GM23338 (cell line): ENCODE data around the gene FAM120A. TPM values are rescaled to one million over a fixed set of nuclear protein-coding genes. Genes with fewer than 3 reads are reported as not detected.

Experiments used
- ATAC-seq: fragments of 200-7000 bp; cut with Tn5 transposase; 3 replicates; pipeline ENCODE4 v1.9.1; 2020
- DNase-seq: peaks from one replicate; pipeline ENCODE4 v3.0.0-alpha.2; 2015; ENCODE audit warnings: low spot score
- H2AFZ ChIP-seq: fragments of 200-600 bp; sonication (generic); 2 replicates; pipeline ENCODE4 v1.8.0; 2016; ENCODE audit warnings: antibody characterized with exemption, mild to moderate bottlenecking, moderate library complexity
- H3F3A ChIP-seq: fragments of 200-600 bp; sonication (generic); replicated peaks from 2 replicates; pipeline ENCODE4 v1.8.0; 2017; ENCODE audit warnings: antibody characterized with exemption, mixed run types, low read depth
- H3K27ac ChIP-seq: fragments of 200-600 bp; sonication (generic); 2 replicates; pipeline ENCODE4 v1.6.1; 2016; ENCODE audit warnings: low read depth
- H3K27me3 ChIP-seq: fragments of 200-600 bp; sonication (generic); 2 replicates; pipeline ENCODE4 v1.8.0; 2016; ENCODE audit warnings: mild to moderate bottlenecking, mixed run types, moderate library complexity; ENCODE audit not compliant: insufficient read depth
- H3K36me3 ChIP-seq: fragments of 200-600 bp; sonication (generic); 2 replicates; pipeline ENCODE4 v1.8.0; 2016; ENCODE audit warnings: mild to moderate bottlenecking; ENCODE audit not compliant: insufficient read depth
- H3K4me1 ChIP-seq: fragments of 200-600 bp; sonication (generic); 2 replicates; pipeline ENCODE4 v1.8.0; 2016; ENCODE audit warnings: mild to moderate bottlenecking, moderate library complexity; ENCODE audit not compliant: insufficient read depth
- H3K4me2 ChIP-seq: fragments of 200-600 bp; sonication (generic); 2 replicates; pipeline ENCODE4 v1.7.1; 2017; ENCODE audit warnings: mixed run types
- H3K4me3 ChIP-seq: fragments of 200-600 bp; sonication (generic); 2 replicates; pipeline ENCODE4 v1.6.1; 2016; ENCODE audit warnings: mixed run types
- H3K79me2 ChIP-seq: fragments of 200-600 bp; sonication (generic); replicated peaks from 2 replicates; pipeline ENCODE4 v1.8.0; 2017; ENCODE audit warnings: mild to moderate bottlenecking; ENCODE audit not compliant: insufficient read depth
- H3K9me2 ChIP-seq: fragments of 200-600 bp; sonication (generic); 2 replicates; pipeline ENCODE4 v1.8.0; 2017; ENCODE audit not compliant: insufficient read depth
- H4K20me1 ChIP-seq: fragments of 200-600 bp; sonication (generic); replicated peaks from 2 replicates; pipeline ENCODE4 v1.8.0; 2017; ENCODE audit warnings: mild to moderate bottlenecking; ENCODE audit not compliant: insufficient read depth
- H3K27ac Mint-ChIP-seq: 2 replicates; pipeline ENCODE4 v1.8.0; 2020; ENCODE audit warnings: inconsistent platforms, mild to moderate bottlenecking, moderate library complexity, mixed read lengths
- H3K27me3 Mint-ChIP-seq: 3 replicates; pipeline ENCODE4 v1.8.0; 2022; ENCODE audit warnings: low read depth, mild to moderate bottlenecking, moderate library complexity, mixed read lengths, inconsistent platforms; ENCODE audit not compliant: insufficient read depth, poor library complexity
- H3K36me3 Mint-ChIP-seq: 3 replicates; pipeline ENCODE4 v1.8.0; 2021; ENCODE audit warnings: low read depth, mild to moderate bottlenecking, inconsistent platforms, moderate library complexity, mixed read lengths
- H3K4me1 Mint-ChIP-seq: 3 replicates; pipeline ENCODE4 v1.8.0; 2020; ENCODE audit warnings: mild to moderate bottlenecking, inconsistent platforms, mixed read lengths
- H3K4me3 Mint-ChIP-seq: 3 replicates; pipeline ENCODE4 v1.8.0; 2021; ENCODE audit warnings: moderate library complexity, mild to moderate bottlenecking, inconsistent platforms, mixed read lengths
- H3K9me3 Mint-ChIP-seq: 3 replicates; pipeline ENCODE4 v1.8.0; 2020; ENCODE audit warnings: moderate library complexity, mild to moderate bottlenecking, inconsistent platforms, mixed read lengths
- CTCF ChIP-seq, 2 experiments: fragments of 200-600 bp in 1 of 2; sonication (generic) in 1 of 2; conservative IDR thresholded peaks; 2 replicates each; pipeline versions ENCODE4 v1.5.1 to v1.6.1; 2016 to 2017; ENCODE audit warnings: antibody characterized with exemption in 2 of 2, low read depth in 2 of 2, mild to moderate bottlenecking in 2 of 2, moderate library complexity in 1 of 2
- ETS1 ChIP-seq: IDR thresholded peaks from 2 replicates; pipeline ENCODE4 v1.6.1; 2016; ENCODE audit warnings: antibody characterized with exemption
- EZH2 ChIP-seq: fragments of 200-600 bp; sonication (generic); IDR thresholded peaks from one replicate; pipeline ENCODE4 v1.8.0; 2017; ENCODE audit warnings: antibody characterized with exemption, mild to moderate bottlenecking, low read depth; ENCODE audit not compliant: unreplicated experiment
- JUNB ChIP-seq: IDR thresholded peaks from one replicate; pipeline ENCODE4 v1.6.1; 2016; ENCODE audit warnings: antibody characterized with exemption; ENCODE audit not compliant: unreplicated experiment
- NANOG ChIP-seq: IDR thresholded peaks from 2 replicates; pipeline ENCODE4 v1.6.1; 2016; ENCODE audit warnings: antibody characterized with exemption, borderline replicate concordance
- POLR2AphosphoS5 ChIP-seq: IDR thresholded peaks from 2 replicates; pipeline ENCODE4 v1.6.1; 2016; ENCODE audit warnings: antibody characterized with exemption, low read depth
- REST ChIP-seq: IDR thresholded peaks from one replicate; pipeline ENCODE4 v1.6.1; 2018; ENCODE audit warnings: antibody characterized with exemption; ENCODE audit not compliant: unreplicated experiment
- STAT1 ChIP-seq: IDR thresholded peaks from one replicate; pipeline ENCODE4 v1.6.1; 2016; ENCODE audit warnings: antibody characterized with exemption; ENCODE audit not compliant: unreplicated experiment
- ZNF331 ChIP-seq: fragments of 250-450 bp; sonication (Bioruptor Pico); IDR thresholded peaks from 2 replicates; pipeline ENCODE4 v1.5.0; 2020; ENCODE audit warnings: low read depth, mild to moderate bottlenecking, moderate library complexity
- polyA plus RNA-seq: library from polyadenylated mRNA; unstranded; fragments of >200 nt; fragmentation: Nextera tagmentation; extraction: Ambion mirVana; gene quantifications from 2 replicates; pipeline ENCODE4 v1.2.1, GENCODE V29; 2016
- total RNA-seq: library from RNA; depleted of rRNA; stranded (reverse); fragments of >200 nt; shearing (Covaris generic); gene quantifications from 2 replicates; pipeline ENCODE4 v1.2.3, GENCODE V29; 2014

FAM120A gene
- total and polyA plus RNA-seq, 2 experiments from 2014 or later: 28.2 to 52.5 TPM

GRCh38 chr9:93598647-93599241 lies 147.3 kb downstream of the FAM120A start:
- H3K27ac Mint-ChIP-seq: no peak overlapping the region
- H3F3A ChIP-seq: no peaks in the 10 kb centered on the region; the same call in 1 of the 2 replicates

More at GRCh38 chr9:93598647-93599241, 147.3 kb downstream of the FAM120A start:
- no peak for TF ChIP-seq POLR2AphosphoS5
- TF ChIP-seq EZH2: no peak
- TF ChIP-seq JUNB: no peak
- no peak for TF ChIP-seq ZNF331 (CRISPR knock-in tag)
- TF ChIP-seq STAT1: no peak
- TF ChIP-seq ETS1: no peak
- TF ChIP-seq NANOG: no peak
- no peak for TF ChIP-seq REST
- TF ChIP-seq CTCF (conservative IDR thresholded peaks at IDR 0.05; ENCODE audit: low read depth in 2 of 2): no peak
- Histone ChIP-seq H3K4me2 (peak overlapping the region; percentile 69; the same call in 1 of the 2 replicates), H4K20me1 (no peaks in the 10 kb centered on the region), H3K79me2 (peaks cover 13% of the 10 kb centered on the region), H3K4me3 (no peak overlapping the region), H3K27ac (no peak overlapping the region), H3K36me3 (no peaks in the 10 kb centered on the region), H3K4me1 (peaks cover 34% of the 10 kb centered on the region), H2AFZ (no peak overlapping the region), H3K9me2 (no peaks in the 10 kb centered on the region), H3K27me3 (no peaks in the 10 kb centered on the region)
- Mint-ChIP-seq H3K4me1 (peaks cover 40% of the 10 kb centered on the region), H3K4me3 (no peak overlapping the region), H3K9me3 (no peaks in the 10 kb centered on the region), H3K36me3 (peaks cover under 1% of the 10 kb centered on the region; the same call in 1 of the 3 replicates), H3K27me3 (peaks cover 4% of the 10 kb centered on the region)
- DNase-seq: no peak
- ATAC-seq: no peak; the same call in 2 of the 3 replicates
